NCI-H1048 (cell line): ENCODE results near the gene TRANK1.
"Not testable (repeated sequence)": the region's sequence is repeated elsewhere in the genome, so short reads cannot be mapped to it uniquely, and the experiment has no call there.

Experiments used
- DNase-seq: peaks from one replicate; lab custom pipeline; 2025; lab: John Stamatoyannopoulos, UW

The TRANK1 gene

DNA sequence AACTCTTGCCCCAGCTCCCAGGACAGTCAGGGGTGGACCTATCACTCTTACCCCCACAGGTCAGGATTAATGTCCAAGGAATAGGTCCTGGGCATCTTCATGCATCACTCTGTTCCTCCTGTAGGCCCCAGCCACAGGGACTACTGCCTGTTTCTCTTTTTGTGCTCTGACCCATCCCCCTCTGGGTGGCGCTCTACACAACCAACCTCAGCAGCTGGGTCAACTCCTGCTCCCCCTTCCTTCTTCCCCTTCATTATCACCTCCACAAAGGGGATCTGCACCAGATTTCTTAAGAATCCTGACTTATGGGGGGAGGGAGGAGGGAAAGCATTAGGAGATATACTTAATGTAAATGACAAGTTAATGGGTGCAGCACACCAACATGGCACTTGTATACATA, 12.2 kb upstream of the TRANK1 start:
- no peak for DNase-seq

- no peak for DNase-seq
Observed at GRCh38 chr3:36956155-36956554, 11.3 kb upstream of the TRANK1 start.

DNA sequence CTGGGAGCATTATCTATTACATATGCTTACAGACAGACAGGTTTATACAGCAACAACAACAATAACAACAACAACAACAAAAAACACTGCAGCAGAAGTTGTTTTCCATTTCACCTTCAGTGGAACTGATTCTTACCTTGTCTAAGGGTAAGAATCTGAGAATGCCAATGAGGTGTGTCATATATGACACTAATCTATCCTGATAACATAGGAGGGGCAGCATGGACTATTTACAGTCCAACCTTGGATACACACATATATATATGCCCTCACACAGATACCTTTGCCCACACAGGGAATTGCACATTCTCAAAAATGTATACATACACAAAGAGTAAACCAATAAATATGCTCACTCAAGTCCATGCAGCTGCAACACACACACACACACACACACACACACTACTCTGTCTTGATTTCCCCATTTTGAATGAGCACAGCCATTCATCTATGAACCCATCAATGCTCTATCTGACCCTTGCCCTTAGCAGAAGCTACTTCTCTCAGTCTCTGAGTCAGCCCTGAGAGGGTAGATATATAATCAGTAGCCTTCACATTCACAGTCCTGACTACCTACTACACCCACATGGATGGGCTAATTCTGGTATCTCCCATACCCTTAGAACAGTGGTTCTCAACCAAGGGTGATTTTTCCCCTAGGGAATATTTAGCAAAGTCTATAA, 9.7 kb upstream of the TRANK1 start:
- DNase-seq, result no peak

DNA sequence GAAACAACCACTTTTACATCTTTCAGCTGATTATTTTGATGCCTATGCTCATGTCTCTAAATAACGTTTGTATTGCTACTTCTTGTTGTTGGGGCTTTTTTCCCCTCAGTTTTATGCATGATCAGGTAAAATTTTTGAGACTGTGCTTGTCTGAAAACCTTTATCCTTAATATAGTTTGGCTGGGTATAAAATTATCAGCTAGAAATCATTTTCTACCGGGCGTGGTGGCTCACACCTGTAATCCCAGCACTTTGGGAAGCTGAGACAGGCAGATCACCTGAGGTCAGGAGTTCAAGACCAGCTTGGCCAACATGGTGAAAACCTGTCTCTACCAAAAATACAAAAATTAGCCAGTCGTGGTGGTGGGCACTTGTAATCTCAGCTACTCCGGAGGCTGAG, 3.0 kb upstream of the TRANK1 start:
- not testable (repeated sequence) for DNase-seq

GRCh38 chr3:36945333-36945980, 603 bp upstream of the TRANK1 start:
- DNase-seq, result no peak

DNA sequence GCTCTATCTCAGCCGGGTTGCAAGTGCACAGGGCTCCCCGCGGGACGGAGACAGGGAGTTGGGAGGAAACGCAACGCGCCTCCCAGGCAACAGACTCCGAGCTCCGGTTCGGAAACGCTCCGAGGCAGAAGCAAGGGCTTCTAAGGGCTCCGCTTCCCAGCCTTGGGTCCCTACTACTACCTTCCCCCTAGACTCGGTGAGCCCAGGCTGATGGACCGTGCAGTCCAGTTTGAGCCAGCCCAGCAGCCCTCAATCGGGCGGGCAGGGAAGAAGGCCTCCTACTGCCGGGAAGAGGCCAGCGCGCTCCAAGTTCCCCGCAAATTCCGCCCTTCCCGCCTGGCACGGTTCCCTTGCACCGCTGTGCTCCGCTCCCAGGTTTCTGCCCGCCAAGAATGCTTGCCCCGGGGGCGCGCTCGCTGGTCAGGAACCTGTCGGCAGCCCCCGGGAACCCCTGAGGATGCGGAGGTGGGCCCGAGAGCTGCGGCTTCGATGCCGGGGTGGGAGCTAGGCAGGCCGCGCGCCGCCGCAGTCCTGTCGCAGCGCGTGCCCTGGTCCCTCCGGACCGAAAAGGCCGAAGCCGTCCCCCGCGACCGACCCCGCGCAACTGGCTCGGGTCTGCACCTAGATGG, 728 bp downstream of the TRANK1 start:
- DNase-seq, result no peak

DNA sequence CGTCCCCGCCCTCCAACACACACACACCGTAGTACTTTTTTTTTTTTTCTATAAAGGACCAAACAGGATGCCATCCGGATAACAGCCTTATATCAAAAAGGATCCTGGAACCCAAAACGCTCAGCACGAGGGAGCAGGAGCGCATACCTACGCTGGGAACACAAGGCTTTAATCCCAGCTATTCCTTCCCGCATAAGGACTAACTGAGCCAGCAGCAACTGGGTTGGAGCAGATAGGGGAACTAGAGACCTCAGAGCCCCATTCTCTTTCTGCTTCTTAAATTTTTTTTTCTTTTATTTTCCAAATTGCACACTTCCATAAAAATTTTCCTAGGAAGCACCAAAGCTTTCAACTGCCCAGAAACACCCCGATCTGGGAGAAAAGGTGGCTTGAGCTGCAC, 1.3 kb downstream of the TRANK1 start:
- no peak for DNase-seq

- no peak for DNase-seq
Observed at GRCh38 chr3:36942638-36943248, 2.1 kb downstream of the TRANK1 start.

- DNase-seq, result no peak
Observed at GRCh38 chr3:36941658-36942057, 3.2 kb downstream of the TRANK1 start.

- no peak for DNase-seq
Observed at GRCh38 chr3:36941162-36941561, 3.7 kb downstream of the TRANK1 start.

DNA sequence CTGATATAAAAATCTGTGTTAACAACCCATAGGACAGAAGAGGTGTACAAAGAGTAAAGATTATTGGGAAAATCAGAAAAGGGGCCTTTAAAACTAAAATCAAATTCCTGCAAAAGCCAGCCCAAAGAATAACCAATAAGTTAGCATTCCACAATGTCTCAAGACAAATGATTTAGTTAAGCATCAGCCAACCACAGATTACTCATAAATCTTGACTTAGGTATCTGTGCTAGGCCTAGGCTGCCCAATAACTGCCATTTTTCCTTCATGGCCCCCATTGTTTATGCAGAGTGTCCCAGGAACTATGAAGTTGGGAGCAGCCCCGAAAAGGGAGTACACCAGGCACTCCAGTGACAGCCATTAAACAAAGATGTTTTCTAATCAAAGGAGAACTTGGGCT, 7.4 kb downstream of the TRANK1 start:
- DNase-seq, result no peak

DNA sequence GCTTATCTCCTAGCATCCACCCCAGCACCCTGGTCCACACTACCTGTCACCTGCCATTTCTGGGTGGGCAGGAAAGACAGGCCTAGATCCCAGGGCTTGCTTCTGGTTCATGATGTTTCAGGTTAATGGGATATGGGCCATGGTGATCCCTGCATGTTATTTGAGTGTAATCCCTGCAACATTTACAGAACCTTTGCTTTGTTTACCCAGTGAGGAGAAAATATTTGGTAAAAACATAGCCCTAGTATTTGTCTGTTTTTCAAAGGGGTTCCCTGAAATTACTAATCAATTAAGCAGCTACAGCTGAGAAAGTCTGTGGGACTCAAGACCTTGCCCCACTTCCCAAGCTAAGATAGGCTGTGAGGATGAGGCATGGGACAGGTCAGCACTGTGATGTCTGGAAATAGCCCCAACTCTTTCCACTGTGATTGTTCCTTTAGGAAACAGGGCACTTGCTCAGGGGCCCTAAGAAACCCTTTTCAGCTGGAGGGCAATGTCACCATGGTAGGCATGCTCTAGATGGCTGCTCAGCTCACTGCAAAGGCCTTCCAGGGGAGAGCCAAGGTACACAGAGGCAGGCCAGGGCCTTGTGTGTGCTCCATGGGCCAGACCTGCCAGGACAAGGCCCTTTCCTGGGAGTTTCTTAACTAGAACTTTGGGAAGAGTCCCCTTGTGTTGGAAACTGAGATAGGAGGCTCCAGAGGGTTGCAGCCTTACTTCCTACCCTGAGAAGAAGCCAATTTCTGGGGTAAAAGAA, 11.1 kb downstream of the TRANK1 start:
- DNase-seq, result no peak

DNA sequence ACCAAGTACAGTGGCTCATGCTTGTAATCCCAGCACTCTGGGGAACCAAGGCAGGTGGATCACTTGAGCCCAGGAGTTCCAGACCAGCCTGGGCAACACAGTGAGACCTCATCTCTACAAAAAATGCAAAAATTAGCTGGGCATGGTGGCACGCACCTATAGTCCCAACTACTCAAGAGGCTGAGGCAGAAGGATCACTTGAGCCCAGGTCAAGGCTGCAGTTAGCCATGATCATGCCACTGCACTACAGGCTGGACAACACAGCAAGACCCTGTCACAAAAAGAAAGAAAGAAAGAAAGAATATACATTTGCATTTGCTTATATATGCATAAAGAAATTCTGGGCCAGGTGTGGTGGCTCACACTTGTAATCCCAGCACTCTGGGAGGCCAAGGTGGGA, 13.4 kb downstream of the TRANK1 start:
- DNase-seq, result not testable (repeated sequence)

DNA sequence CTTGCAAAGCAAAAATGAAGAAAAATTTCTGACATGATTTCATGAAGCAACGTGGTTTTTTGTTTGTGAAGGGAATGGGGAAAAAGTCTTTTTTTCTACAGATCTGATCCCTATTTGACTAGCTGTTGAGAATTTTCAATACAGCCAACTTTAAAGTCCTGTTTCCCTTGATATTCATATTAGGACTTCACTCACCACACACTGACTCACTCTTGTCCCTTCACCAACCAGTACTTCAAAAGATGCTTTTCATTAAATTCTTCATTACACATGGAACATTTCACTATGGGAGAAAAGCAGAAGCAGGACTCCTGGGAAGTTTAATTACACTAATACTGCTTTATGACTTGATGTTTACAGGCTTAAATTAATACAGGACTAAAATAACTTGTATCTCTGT, 16.6 kb downstream of the TRANK1 start:
- no peak for DNase-seq

- no peak for DNase-seq
Observed at GRCh38 chr3:36926292-36926897, 18.5 kb downstream of the TRANK1 start.

DNA sequence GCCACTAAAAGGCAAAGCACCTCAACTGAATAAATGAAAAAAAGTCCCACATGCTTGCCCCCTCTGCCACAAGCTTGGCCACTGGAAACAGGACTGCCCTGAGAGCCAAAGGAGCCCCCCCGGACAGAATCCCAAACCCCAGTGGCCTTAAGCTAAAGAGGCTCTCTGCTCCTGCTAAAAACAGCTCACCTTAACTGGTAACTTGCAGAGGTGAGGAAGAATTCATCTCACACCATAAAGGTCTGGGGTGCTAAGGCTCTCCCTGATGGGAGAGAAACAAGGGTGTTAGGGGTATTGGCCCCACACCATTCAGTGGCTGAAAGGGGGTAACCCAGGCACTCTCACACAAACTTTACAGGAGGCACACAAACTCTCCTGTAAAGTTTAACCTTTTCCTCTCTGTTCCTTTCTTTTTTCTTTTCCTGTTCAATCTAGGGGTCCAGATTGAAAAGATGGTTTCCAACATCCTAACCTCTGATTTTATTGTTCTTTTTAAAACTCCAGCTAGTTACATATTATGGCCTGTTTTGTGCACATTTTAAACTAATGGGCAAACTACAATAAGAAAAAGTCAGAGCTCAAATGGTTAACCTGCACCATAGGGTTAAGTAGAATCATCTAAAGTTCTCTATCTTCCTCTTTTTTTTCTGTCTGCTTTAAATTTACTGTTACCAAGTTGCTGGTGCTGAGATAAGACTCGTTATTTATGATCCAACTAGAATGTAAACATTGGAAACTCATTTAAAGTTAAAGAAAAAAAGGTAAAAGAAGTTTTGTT, 19.9 kb downstream of the TRANK1 start:
- DNase-seq, result no peak

GRCh38 chr3:36923981-36924743, 20.7 kb downstream of the TRANK1 start:
- no peak for DNase-seq

GRCh38 chr3:36923523-36923943, 21.3 kb downstream of the TRANK1 start:
- no peak for DNase-seq

GRCh38 chr3:36920884-36921567, 23.8 kb downstream of the TRANK1 start:
- no peak for DNase-seq
